RPMI8226 (cell line): ENCODE data around the gene NPIPA5.
"Not testable (repeated sequence)": the region's sequence is repeated elsewhere in the genome, so short reads cannot be mapped to it uniquely, and the experiment has no call there.

Source experiments
- DNase-seq: peaks from one replicate; pipeline ENCODE4 v3.0.0-alpha.2; 2015

NPIPA5 gene

GRCh38 chr16:15378194-15378593, at the start of gene NPIPA5:
Gene NPIPA5, minus strand, starts transcription at chr16:15378294. Its CDS starts 0 bp downstream, at chr16:15378294.
- DNase-seq, result not testable (repeated sequence)

GRCh38 chr16:15427648-15428239, 49.6 kb upstream of the NPIPA5 start:
- peak; percentile 52 for DNase-seq

GRCh38 chr16:15426796-15427195, 48.7 kb upstream of the NPIPA5 start:
- DNase-seq, result no peak

GRCh38 chr16:15425861-15426260, 47.8 kb upstream of the NPIPA5 start:
- DNase-seq, result no peak

DNA sequence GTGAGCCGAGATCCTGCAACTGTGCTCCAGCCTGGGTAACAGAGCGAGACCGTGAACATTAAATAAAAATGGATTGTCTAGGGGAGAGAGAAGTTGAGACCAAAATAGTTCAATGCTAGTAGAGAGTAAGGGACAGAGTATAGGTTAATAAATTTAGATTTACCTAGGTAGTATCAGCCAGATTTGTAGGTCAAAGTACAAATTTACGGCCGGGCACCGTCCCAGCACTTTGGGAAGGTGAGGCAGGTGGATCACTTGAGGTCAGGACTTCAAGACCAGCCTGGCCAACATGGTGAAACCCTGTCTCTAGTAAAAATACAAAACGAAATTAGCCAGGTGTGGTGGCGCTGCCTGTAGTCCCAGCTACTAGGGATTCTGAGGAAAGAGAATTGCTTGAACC, 44.1 kb upstream of the NPIPA5 start:
- no peak for DNase-seq

GRCh38 chr16:15421696-15422095, 43.6 kb upstream of the NPIPA5 start:
- not testable (repeated sequence) for DNase-seq

GRCh38 chr16:15418206-15418605, 40.1 kb upstream of the NPIPA5 start:
- no peak for DNase-seq

DNA sequence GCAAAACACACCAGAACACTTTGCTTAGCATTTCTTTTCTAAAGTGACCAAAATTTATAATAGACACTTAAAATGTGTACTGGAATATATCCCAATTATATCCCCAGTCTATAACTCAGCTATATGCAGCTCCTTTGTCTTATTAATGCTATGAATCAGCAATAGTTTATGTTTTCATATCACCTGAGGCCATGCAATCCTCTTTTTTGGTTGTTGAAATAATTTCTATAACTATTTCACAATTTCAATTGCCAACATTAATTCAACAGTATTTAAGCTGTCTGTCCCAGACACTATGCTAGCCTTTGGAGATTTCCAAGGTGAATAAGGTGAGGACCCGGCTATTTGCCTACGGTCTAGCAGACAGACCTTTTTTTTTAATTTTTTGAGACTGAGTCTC, 39.1 kb upstream of the NPIPA5 start:
- no peak for DNase-seq

DNA sequence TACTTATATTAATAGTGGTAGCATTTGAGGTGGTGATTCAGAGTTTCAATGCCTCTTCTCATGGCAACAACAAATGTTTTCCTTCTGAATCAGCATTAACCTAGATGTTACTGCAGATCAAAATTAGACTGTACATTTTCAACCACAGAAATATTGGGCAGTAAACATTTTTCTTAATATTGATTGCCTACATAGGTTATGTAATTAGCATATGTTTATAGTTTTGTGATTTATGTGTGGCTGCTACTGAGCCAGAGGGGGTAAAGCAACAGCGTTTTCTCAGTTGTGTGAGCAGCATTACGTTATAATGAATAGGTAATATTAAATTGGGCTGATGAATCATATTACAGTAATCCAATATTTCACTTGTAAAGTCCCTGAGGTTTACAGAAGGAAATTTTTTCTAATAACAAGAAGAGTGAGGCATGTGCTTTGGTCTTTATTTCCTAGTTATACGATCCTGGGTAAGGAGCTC, 37.5 kb upstream of the NPIPA5 start:
- DNase-seq, result no peak

GRCh38 chr16:15409476-15409875, 31.4 kb upstream of the NPIPA5 start:
- not testable (repeated sequence) for DNase-seq

DNA sequence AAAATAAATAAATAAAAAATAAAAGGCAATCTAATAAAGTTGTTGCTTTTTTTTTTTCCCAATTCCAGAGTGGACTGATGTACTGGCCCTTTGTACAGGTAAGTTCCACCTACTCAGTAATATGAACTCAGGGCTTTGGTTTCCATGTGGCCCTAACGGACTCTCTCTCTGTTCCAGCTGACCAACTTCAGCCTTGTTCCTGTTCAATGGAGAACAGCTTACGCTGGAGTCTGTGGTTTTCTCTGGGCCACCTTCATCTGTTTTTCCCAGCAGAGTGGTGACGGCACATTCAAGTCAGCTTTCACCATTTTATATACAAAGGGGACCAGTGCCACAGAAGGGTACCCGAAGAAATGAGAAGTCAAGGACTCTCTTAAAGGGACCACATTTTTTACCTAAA, 29.7 kb upstream of the NPIPA5 start:
- not testable (repeated sequence) for DNase-seq

GRCh38 chr16:15404792-15405191, 26.7 kb upstream of the NPIPA5 start:
- DNase-seq, result peak; percentile 10

GRCh38 chr16:15404091-15404490, 26.0 kb upstream of the NPIPA5 start:
- DNase-seq, result not testable (repeated sequence)

- DNase-seq, result no peak
Observed at GRCh38 chr16:15403392-15403995, 25.4 kb upstream of the NPIPA5 start.

GRCh38 chr16:15401972-15402371, 23.9 kb upstream of the NPIPA5 start:
- DNase-seq, result no peak

- DNase-seq, result not testable (repeated sequence)
Observed at GRCh38 chr16:15400314-15400713, 22.2 kb upstream of the NPIPA5 start.

GRCh38 chr16:15399317-15399716, 21.2 kb upstream of the NPIPA5 start:
- no peak for DNase-seq

- no peak for DNase-seq
Observed at GRCh38 chr16:15398618-15399316, 20.7 kb upstream of the NPIPA5 start.

DNA sequence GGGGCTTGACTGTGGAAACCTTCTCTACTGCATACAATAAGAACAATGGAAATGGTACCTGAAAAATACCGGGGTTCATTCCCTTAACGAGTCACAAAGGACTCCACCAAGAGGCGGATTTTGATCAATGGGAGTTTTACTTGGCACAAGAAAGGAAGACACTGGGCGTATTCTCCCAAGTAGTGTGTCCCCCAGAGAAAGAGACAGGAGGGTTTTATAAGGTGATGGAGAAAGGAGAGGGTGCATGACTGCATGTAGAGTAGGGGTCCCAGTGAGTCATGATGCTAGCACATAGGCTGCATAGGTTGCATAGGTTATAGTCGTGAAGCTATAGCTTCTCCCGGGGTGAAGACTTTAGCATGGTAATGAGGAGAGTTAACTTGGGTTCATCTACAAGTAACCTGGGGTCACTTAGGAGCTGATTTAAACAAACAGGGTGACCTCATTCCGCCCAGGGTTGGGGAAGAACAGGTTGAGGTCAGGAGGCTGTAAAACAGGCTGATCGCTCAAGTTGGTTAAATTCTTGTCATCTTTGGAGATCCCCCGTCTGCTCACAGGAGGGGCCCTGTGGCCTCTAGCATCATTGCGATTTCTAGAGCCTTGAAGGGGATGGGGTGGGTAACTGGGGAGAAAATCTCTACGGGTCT, 19.0 kb upstream of the NPIPA5 start:
- no peak for DNase-seq

- DNase-seq, result not testable (repeated sequence)
Observed at GRCh38 chr16:15396509-15396829, 18.4 kb upstream of the NPIPA5 start.

DNA sequence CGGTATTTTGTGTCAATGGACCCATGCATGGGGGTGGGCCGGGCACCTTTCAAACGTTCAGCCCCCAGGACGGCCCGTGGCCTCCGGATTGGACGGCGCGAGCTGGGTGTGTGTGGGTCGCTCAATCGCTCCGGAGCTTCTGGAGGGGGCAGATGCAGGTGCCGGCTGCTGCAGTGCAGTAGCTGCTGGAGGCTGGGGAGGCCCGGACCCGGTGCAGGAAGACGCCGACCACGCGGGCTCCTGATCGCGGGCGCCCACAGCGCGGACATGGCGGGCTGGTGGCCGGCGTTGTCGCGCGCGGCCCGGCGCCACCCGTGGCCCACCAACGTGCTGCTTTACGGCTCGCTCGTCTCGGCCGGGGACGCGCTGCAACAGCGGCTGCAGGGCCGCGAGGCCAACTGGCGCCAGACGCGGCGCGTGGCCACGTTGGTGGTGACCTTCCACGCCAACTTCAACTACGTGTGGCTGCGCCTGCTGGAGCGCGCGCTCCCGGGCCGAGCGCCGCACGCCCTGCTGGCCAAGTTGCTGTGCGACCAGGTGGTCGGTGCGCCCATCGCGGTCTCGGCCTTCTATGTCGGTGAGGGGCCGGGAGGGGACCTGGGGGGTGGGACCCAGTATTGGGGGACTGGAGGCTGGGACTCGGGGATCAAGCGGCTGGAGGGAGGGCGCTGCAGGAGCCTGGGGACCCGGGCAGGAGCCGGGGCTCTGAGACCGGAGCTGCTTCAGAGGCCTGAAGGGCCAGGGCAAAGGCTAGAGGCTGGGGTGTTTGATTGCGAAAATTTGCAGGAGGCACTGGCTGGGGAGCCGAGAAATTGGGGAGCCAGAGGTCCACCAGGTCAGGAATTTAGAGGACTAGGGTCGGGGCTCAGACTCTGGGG, 17.8 kb upstream of the NPIPA5 start, which contains the start of gene MPV17L:
TSS of gene MPV17L (plus strand) at position 124 of the 878 bp plus-strand sequence. CDS start at position 268, 144 bp downstream.
- DNase-seq, result not testable (repeated sequence)

DNA sequence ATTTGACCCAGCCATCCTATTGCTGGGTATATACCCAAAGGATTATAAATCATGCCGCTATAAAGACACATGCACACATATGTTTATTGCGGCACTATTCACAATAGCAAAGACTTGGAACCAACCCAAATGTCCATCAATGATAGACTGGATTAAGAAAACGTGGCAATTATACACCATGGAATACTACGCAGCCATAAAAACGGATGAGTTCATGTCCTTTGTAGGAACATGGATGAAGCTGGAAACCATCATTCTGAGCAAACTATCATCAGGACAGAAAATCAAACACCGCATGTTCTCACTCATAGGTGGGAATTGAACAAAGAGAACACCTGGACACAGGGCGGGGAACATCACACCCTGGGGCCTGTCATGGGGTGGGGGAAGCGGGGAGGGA, 14.9 kb upstream of the NPIPA5 start:
- not testable (repeated sequence) for DNase-seq
